ENCODE results near the gene GSN. TPM values are rescaled to one million over a fixed set of nuclear protein-coding genes. Genes with fewer than 3 reads are reported as not detected.
A peak's percentile ranks its signal among the peaks of the same experiment; 100 is the strongest.

The GSN gene
- total RNA-seq, 2 donors from 2014 or later: 328 to 753 TPM

- Histone ChIP-seq H3K9me3 (no peaks in the 10 kb centered on the region), H3K36me3 (replicated peaks in 1 of 2; ENCODE audit: insufficient read depth in 1 of 2, low read depth in 2 of 2) (no peaks in the 10 kb centered on the region), H3K27ac (no peak overlapping the region), H3K27me3 (no peaks in the 10 kb centered on the region), H3K4me3 (no peak overlapping the region), H3K4me1 (peaks cover 19% of the 10 kb centered on the region)
- no peak for TF ChIP-seq POLR2A (IDR thresholded peaks at IDR 0.05)
- TF ChIP-seq CTCF (IDR thresholded peaks at IDR 0.05): no peak
- DNase-seq: no peak
- ATAC-seq: no peak
- 73 to 87% methylated on average over 4 of the region's 4 CpGs for WGBS, 2 donors
- intact Hi-C loops (cut with DNase I): no loop called here
Measured at GRCh38 chr9:121273064-121273775, 5.3 kb downstream of the GSN start.

- DNase-seq (no peak), ATAC-seq (no peak)
- no peaks in the 10 kb centered on the region for H3K36me3 ChIP-seq (replicated peaks in 1 of 2; ENCODE audit: insufficient read depth in 1 of 2, low read depth in 2 of 2)
- H3K27ac ChIP-seq: no peak overlapping the region
- intact Hi-C loops (cut with DNase I): no loop called here
- H3K4me1 ChIP-seq: peaks cover 16% of the 10 kb centered on the region
- no peak overlapping the region for H3K4me3 ChIP-seq
- H3K9me3 ChIP-seq: no peaks in the 10 kb centered on the region
- 78 to 80% methylated on average over 4 of the region's 4 CpGs for WGBS, 2 donors
- TF ChIP-seq CTCF (IDR thresholded peaks at IDR 0.05): no peak
- TF ChIP-seq POLR2A (IDR thresholded peaks at IDR 0.05): no peak
- H3K27me3 ChIP-seq: no peaks in the 10 kb centered on the region
Measured at GRCh38 chr9:121274851-121275250, 6.9 kb downstream of the GSN start.

GRCh38 chr9:121275781-121276658 is 8.1 kb downstream of the GSN start:
- H3K36me3 ChIP-seq (replicated peaks in 1 of 2; ENCODE audit: insufficient read depth in 1 of 2, low read depth in 2 of 2): no peaks in the 10 kb centered on the region
- ATAC-seq: no peak
- no peak overlapping the region for H3K4me3 ChIP-seq
- no peak overlapping the region for H3K27ac ChIP-seq
- TF ChIP-seq POLR2A (IDR thresholded peaks at IDR 0.05) (no peak), CTCF (IDR thresholded peaks at IDR 0.05) (no peak)
- H3K4me1 ChIP-seq: peaks cover 21% of the 10 kb centered on the region
- WGBS, 2 donors: 69 to 77% methylated on average over 5 to 8 of the region's 8 CpGs
- DNase-seq: no peak
- intact Hi-C loops (cut with DNase I): no loop called here
- H3K27me3 ChIP-seq: no peaks in the 10 kb centered on the region
- H3K9me3 ChIP-seq: no peaks in the 10 kb centered on the region

- intact Hi-C loops (cut with DNase I): no loop called here
- no peaks in the 10 kb centered on the region for H3K9me3 ChIP-seq
- no peak overlapping the region for H3K4me3 ChIP-seq
- 68 to 88% methylated on average over 1 of the region's 1 CpG for WGBS, 2 donors
- H3K27ac ChIP-seq: no peak overlapping the region
- no peak for TF ChIP-seq POLR2A (IDR thresholded peaks at IDR 0.05)
- no peaks in the 10 kb centered on the region for H3K27me3 ChIP-seq
- no peak for DNase-seq
- no peaks in the 10 kb centered on the region for H3K36me3 ChIP-seq (replicated peaks in 1 of 2; ENCODE audit: insufficient read depth in 1 of 2, low read depth in 2 of 2)
- peaks cover 31% of the 10 kb centered on the region for H3K4me1 ChIP-seq
- no peak for ATAC-seq
Measured at GRCh38 chr9:121277026-121277425, 9.1 kb downstream of the GSN start.

- WGBS, 2 donors: 76 to 78% methylated on average over 4 of the region's 4 CpGs
- no peaks in the 10 kb centered on the region for H3K36me3 ChIP-seq (replicated peaks in 1 of 2; ENCODE audit: insufficient read depth in 1 of 2, low read depth in 2 of 2)
- no peak overlapping the region for H3K4me3 ChIP-seq
- H3K9me3 ChIP-seq: no peaks in the 10 kb centered on the region
- H3K4me1 ChIP-seq: peaks cover 38% of the 10 kb centered on the region
- no peak for ATAC-seq
- no peak for TF ChIP-seq POLR2A (IDR thresholded peaks at IDR 0.05)
- TF ChIP-seq CTCF (IDR thresholded peaks at IDR 0.05): no peak
- H3K27ac ChIP-seq: peak overlapping the region in 2 of 4 donors; percentile 4 to 22
- DNase-seq: no peak
- intact Hi-C loops (cut with DNase I): no loop called here
- H3K27me3 ChIP-seq: no peaks in the 10 kb centered on the region
Measured at GRCh38 chr9:121277518-121278295, 9.7 kb downstream of the GSN start.
